Astrocyte of the cerebellum (primary cell): ENCODE results near the gene FOXRED2.

ENCODE experiments used
- DNase-seq: peaks from one replicate; pipeline ENCODE4 v3.0.0-alpha.2; 2011; ENCODE audit warnings: low read depth
- H3K4me3 ChIP-seq: 2 replicates; pipeline ENCODE4 v1.5.1; 2011; ENCODE audit warnings: mild to moderate bottlenecking, low read depth, low read length, moderate library complexity
- CTCF ChIP-seq: IDR thresholded peaks from 2 replicates; pipeline ENCODE4 v1.5.1; 2012; ENCODE audit warnings: low read length, low read depth, moderate library complexity, mild to moderate bottlenecking; ENCODE audit errors: missing control alignments
- in situ Hi-C: cut with HindIII; loops from 2 replicates; pipeline ENCODE4 v1.10.0; 2017; ENCODE audit warnings: low sequenced_read_pairs

Gene FOXRED2

GRCh38 chr22:36465232-36466021, 41.4 kb downstream of the FOXRED2 start:
- no peak for TF ChIP-seq CTCF
- peak; percentile 85 for DNase-seq
- in situ Hi-C loops = loop anchor here (10.0 kb wide), 1 partner anchor 101 kb away; no protein-coding TSS in a partner anchor
- H3K4me3 ChIP-seq = no peak overlapping the region

- in situ Hi-C loops = loop anchor here (10.0 kb wide), 1 partner anchor 100 kb away; no protein-coding TSS in a partner anchor
- no peak for TF ChIP-seq CTCF
- DNase-seq = no peak
- H3K4me3 ChIP-seq = no peak overlapping the region
Measured at GRCh38 chr22:36464715-36465231, 42.1 kb downstream of the FOXRED2 start.

- TF ChIP-seq CTCF = no peak
- H3K4me3 ChIP-seq = no peak overlapping the region
- DNase-seq = no peak
- in situ Hi-C loops = loop anchor here (10.0 kb wide), 1 partner anchor 99 kb away; no protein-coding TSS in a partner anchor
Measured at GRCh38 chr22:36463783-36464184, 43.1 kb downstream of the FOXRED2 start.

- TF ChIP-seq CTCF = no peak
- in situ Hi-C loops = loop anchor here (10.0 kb wide), 1 partner anchor 97 kb away; no protein-coding TSS in a partner anchor
- no peak overlapping the region for H3K4me3 ChIP-seq
- DNase-seq = peak; percentile 66
Measured at GRCh38 chr22:36461665-36462649, 44.9 kb downstream of the FOXRED2 start.

- TF ChIP-seq CTCF = no peak
- in situ Hi-C loops = loop anchor here (10.0 kb wide), 1 partner anchor 95 kb away; no protein-coding TSS in a partner anchor
- no peak overlapping the region for H3K4me3 ChIP-seq
- DNase-seq = no peak
Measured at GRCh38 chr22:36460202-36460601, 46.6 kb downstream of the FOXRED2 start.
